ENCODE data around the gene ZNF664.

ZNF664 gene

GRCh38 chr12:124013073-124013472 is 40.1 kb downstream of the ZNF664 start:
- TF ChIP-seq ZFX (IDR thresholded peaks at IDR 0.05; ENCODE audit: borderline replicate concordance): no peak
- TF ChIP-seq CTCF (IDR thresholded peaks at IDR 0.05): no peak
- H3K27ac ChIP-seq: no peak overlapping the region

- H3K27ac ChIP-seq: no peak overlapping the region
- TF ChIP-seq CTCF (IDR thresholded peaks at IDR 0.05) (no peak), ZFX (IDR thresholded peaks at IDR 0.05; ENCODE audit: borderline replicate concordance) (no peak)
Observed at GRCh38 chr12:124015494-124016461, 42.8 kb downstream of the ZNF664 start.

GRCh38 chr12:124017064-124017463 is 44.0 kb downstream of the ZNF664 start:
- no peak overlapping the region for H3K27ac ChIP-seq
- TF ChIP-seq CTCF (IDR thresholded peaks at IDR 0.05) (no peak), ZFX (IDR thresholded peaks at IDR 0.05; ENCODE audit: borderline replicate concordance) (no peak)

- no peak for TF ChIP-seq ZFX (IDR thresholded peaks at IDR 0.05; ENCODE audit: borderline replicate concordance)
- no peak for TF ChIP-seq CTCF (IDR thresholded peaks at IDR 0.05)
- H3K27ac ChIP-seq: no peak overlapping the region
Observed at GRCh38 chr12:124018539-124018938, 45.5 kb downstream of the ZNF664 start.

- no peak overlapping the region for H3K27ac ChIP-seq
- TF ChIP-seq CTCF (IDR thresholded peaks at IDR 0.05) (no peak), ZFX (IDR thresholded peaks at IDR 0.05; ENCODE audit: borderline replicate concordance) (no peak)
Observed at GRCh38 chr12:124019115-124019514, 46.1 kb downstream of the ZNF664 start.

GRCh38 chr12:124020514-124020949 is 47.5 kb downstream of the ZNF664 start:
- no peak for TF ChIP-seq ZFX (IDR thresholded peaks at IDR 0.05; ENCODE audit: borderline replicate concordance)
- no peak for TF ChIP-seq CTCF (IDR thresholded peaks at IDR 0.05)
- no peak overlapping the region for H3K27ac ChIP-seq

GRCh38 chr12:124021007-124021406 is 48.0 kb downstream of the ZNF664 start:
- no peak for TF ChIP-seq ZFX (IDR thresholded peaks at IDR 0.05; ENCODE audit: borderline replicate concordance)
- TF ChIP-seq CTCF (IDR thresholded peaks at IDR 0.05): no peak
- no peak overlapping the region for H3K27ac ChIP-seq

Data from 22Rv1 (cell line).